ENCODE measurements around the gene KATNB1.
"Not testable (repeated sequence)": the region's sequence is repeated elsewhere in the genome, so short reads cannot be mapped to it uniquely, and the experiment has no call there.

The KATNB1 gene

DNA sequence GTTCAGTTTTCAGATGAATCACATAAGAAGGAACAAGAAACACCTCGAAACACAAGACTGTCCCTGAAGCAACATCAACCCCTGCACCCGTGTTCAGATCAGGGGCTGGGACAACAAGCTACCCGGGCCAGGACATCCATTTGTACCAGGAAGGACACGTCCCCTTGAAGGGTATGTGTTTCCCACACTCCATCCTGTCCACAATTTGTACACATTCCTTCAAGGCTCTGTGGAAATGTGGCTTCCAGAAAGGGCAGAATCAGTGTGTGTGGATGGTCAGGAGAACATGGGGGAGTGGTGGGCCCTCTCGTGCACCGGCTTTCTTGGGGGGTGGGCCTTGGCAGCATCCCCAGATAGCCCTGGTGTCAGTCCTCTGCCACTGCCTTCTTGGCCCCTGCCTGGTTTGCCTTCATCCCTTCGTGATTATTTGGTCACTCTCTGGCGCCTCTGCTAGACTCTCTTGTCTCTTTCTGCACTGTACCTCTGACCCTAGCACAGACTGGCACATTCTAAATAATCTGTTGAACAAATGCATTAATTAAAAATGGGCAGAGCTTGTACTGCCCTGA is 56.4 kb downstream of the KATNB1 start:
- DNase-seq (ENCODE audit: low spot score) = no peak

DNA sequence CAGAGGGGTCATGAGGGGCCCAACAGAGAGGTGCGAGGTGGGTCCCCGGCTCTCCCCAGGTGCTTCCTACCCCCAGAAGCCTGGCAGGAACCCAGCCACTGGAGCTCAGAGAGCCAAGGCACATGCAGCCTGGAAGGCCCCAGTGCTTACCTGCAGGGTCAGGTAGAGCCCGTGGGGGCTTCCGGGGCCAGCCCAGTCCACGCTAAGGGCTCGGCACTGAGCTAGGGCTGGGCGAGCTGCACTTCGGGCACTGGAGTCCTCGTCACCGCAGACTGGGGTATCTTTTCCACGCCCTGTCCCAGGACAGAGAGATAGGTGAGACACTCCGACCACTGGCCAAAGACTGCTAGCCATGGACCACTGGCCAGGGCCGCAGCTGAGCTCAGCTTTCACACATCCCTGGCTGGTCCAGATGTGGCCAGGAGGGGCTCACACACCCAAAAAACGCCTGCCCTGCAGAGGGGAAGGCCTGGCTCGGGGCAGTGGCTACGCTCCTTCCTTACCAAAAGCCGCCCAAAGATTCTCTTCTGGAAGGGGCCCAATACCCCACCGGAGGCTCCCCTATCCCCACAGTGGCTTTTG is 59.4 kb downstream of the KATNB1 start:
- DNase-seq (ENCODE audit: low spot score) = no peak

DNA sequence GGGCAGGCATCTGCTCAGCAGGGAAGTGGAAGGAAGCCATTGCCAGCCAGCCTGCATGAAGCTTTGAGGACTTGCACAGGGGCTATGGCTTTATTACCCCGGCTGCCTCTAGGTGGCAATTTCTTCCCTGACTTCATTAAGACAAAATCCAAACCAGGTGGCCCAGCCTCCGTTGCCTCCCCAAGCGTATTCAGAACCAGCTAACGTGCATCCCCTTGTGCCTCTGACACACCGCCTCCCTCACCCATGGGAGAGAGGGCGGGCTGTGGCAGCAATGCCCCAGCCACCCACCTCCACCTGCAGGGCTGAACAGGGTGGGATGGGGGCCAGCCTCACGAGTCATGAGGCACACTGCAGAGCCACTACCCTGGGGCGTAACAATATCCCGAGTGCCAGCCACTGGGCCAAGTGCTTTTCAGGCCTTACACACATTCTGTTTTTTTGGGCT is 59.9 kb downstream of the KATNB1 start:
- peak; percentile 91 for DNase-seq (ENCODE audit: low spot score)

DNA sequence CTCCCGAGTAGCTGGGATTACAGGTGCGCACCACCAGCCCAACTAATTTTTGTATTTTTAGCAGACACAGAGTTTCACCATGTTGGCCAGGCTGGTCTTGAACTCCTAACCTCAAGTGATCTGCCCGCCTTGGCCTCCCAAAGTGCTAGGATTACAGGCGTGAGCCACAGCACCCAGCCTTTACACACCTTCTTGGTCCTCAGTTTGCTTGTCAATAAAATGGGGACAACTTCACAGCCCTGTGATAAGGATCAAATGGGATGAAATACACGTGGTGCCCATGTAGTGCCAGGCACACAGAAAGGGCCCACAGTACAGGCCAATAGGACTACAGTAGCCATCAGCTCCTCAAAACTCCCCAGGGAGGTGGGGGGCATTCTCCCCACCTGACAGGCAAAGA is 60.4 kb downstream of the KATNB1 start:
- DNase-seq (ENCODE audit: low spot score) = not testable (repeated sequence)

DNA sequence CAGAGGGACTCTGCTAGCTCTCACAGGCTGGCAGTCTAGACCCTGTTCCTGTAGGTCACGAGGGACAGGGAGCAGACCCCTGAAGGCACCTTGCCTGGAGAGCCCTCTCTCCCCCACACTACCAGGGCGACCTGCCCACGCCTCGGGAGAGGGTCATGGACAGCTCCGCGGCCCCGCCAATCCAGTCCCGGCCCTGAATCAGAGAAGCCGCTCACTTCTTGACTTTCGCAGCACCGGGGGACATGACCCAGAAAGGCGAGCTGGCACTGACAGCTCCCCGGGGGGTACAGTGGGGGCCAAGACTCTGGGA is 61.6 kb downstream of the KATNB1 start:
- DNase-seq (ENCODE audit: low spot score) = no peak

DNA sequence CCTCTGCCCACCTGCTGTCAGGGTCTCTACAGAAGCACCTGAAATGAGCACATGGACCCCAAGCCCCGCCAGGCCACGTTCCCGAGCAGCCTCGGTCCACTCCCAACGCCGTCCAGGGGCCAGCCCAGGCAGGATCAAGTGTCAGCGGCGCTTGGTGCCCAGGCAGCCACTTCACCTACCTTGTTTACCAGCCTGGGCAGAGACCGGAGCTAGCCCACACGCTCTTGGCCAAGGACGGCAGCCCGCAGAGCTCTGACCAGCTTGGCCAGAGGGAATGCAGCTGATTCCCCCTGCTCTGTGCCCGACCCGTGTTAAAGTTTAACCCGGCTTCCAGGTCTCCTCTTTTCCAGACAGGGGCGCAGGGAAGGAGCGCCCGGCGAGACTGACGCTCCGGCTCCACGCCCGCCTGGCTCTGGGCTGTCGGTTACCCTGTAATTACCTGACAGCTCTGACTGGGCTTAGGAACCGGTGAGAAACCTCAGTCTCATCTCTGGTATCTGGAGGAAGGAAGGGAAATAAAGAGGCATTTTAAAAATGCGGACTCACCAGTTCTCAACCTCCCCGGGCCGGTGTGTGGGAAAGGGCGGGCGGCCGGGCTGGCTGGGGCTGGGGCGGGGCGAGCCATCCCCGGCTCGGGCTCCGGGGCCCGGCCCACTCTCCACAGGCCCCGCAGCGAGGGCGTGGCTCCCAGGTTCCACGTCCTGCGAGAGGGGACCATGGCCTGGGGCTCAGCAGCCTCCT is 62.1 kb downstream of the KATNB1 start:
- peak; percentile 93 for DNase-seq (ENCODE audit: low spot score)

DNA sequence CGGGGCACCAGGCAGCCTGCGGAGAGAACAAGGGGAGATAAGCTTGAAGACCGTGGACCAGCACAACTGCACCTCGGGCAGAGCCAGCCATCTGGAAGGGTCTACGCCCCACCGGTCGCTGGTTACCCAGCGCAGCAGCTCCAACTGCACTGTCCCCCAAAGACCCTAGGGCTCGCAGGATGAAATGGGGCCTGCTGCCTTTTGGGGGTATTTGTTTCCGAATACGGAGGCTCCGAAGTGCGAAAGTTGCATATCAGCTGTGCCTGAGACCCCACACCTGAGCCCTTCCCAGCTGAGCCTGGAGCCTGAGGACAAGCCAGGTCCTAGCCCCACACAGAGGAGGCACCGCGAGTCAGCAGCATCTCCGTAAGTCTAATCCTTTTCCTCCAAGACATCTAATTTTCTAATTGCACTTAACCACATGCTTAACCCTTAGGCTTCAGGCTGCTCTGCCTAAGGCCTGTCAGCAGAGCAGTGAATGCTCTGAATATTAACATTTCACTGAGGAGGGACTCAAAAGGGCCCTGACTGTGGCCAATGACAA is 62.8 kb downstream of the KATNB1 start:
- DNase-seq (ENCODE audit: low spot score) = no peak

DNA sequence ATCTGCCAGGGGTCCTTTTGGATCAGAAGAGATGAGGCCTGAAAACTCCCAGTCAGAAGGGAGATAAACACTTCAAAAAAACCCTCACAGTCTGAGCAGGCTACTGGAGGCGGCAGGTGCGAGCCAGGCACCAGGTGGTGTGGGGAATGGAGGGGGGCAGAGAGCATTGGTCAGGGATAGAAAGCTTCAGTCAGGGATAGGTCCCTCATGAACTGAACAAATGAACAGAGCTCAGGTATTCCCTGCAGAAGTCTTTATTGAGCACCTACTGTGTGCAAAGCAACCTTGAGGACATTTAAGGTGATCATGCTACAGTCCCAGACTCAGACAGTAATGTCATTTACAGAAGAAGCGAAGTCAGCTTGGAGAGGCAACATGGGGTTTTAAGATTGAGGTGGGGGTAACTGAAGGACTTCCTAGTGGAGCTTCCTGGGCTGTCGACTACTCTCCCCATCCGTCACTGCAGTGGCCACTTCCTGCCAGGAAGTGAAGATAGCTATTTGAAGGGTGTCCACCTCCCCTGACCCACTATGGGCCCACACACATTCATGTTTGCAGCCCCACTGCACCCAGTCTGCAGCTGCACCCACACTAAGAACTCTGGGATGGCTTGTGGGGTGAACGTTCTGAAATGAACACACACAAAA is 63.5 kb downstream of the KATNB1 start:
- DNase-seq (ENCODE audit: low spot score) = peak; percentile 31

DNA sequence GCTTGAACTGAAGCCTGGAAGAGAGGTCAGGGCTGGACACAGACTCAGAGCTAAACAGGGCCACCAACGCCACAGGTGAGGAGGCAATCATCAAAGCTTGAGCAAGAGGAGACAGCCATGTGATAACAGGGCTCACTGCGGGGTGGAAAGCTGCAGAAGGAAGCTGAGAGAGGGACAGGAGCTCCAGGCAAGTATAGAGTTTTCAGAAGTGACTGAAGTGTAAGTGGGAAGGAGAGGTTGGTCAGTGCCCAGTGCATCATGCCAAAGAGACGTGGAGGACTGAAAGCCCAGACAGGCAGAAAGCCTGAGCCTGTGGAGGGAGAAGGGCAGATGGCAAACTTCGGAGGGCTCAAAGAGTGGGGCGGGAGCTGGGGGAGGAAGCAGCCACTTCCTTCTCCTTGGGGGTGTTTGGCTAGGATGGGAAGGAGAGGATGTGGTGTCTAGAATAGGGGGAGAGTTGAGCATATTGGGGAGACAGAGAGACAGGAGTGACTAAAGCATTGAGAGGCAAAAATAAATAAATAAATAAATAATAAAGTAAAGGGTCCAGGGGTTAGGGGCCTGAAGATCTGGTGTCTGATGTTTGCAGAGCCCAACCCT is 64.1 kb downstream of the KATNB1 start:
- peak; percentile 24 for DNase-seq (ENCODE audit: low spot score)

DNA sequence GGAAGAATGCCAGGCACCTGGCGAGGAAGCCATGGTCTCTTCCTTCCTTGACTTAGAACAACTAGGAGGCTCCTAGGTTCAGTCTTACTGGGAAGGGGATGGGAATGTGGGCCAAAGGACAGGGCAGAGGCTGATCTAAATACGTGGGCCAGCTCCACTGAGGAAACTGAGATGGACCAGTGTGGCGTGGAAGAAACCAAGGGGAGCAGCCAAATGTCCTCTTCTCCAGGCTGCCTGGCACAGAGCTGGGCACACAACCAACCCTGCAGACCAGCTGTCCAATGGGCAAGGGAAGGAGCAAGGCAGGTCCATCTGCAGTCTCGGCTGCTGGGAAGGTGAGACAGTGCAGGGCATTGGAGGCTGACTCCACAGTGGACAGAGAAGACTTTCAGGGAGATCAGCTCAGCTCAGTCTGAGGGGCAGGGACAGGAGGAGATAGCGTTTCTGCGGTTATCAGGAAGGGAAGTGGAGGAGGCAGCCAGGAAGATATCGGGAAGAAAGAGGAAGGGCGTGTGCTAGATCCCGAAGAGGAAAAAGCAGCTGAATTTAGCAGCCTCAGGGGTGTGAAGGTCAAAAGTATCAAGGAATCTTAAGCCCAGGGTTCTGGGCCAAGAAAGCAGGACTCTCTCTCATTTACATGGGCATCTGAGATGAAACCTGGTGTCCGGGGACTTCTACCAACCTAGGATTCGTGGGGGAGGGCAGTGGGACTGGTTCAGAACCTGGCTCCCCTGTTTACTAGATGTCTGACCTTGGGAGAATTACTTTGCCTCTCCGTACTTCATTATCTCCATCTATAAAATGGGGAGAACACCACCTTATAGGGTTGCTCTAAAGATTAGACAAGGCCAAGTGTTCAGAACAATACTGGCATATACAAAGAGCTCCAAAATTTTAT is 64.9 kb downstream of the KATNB1 start:
- DNase-seq (ENCODE audit: low spot score) = peak; percentile 28

DNA sequence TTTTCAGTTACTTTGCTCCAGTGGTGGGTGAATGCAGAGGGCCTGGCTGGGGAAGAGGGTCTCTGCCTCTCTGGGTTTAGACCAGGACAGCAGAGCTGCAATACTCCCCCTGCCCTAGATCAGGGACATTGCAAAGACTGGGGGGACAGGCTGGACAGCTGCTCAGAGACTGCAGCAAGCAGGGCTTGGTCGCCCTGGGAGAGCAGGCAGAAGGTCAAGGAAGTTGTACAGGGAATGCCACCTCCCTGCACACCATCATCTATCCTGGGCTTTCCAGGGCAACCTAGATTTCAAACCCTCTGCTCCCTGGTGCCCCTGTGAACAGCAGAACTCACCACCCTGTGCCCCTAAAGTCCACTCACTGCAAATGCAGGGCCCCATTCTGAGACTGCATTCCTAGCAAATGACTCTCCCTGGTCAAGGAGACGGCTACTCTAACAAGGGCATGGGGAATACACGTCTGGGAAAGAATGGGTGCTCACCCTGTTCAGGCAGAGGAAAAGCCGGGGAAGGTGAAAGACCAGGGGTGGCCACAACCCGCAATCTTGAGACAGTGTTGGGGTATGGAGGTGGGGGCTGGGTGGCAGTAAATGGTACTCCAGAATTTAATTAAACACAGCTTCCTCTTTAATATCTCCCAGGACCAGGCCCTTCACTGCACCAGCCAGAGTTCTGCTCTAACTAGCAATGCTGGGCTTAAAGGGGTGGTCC is 65.7 kb downstream of the KATNB1 start:
- peak; percentile 85 for DNase-seq (ENCODE audit: low spot score)

DNA sequence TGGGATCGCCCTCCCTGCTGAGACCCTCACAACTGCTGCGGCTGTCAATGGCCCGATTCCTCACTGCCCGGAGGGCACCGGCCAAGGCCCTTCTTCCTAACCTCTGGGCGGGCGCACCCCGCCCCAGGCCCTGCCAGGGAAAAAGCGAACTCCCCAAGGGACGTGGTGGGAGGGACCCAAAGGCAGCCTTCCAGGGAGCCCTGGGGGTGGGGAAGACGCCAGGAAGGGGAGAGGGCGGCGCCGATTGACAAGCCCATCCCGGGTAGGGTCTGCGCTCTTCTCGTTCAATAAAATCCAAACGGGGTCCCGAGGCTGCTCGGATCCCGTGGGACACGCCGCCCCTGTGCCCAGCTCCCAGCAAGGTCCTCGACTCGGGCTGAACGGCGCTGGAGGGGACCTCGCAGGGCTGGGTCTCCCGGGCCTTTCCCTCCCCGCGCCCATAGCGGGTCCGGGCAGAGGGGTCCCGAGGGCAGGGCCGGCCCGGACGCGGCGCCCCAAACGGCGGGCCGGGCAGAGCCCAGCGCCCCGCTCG is 66.3 kb downstream of the KATNB1 start:
- DNase-seq (ENCODE audit: low spot score) = peak; percentile 68

DNA sequence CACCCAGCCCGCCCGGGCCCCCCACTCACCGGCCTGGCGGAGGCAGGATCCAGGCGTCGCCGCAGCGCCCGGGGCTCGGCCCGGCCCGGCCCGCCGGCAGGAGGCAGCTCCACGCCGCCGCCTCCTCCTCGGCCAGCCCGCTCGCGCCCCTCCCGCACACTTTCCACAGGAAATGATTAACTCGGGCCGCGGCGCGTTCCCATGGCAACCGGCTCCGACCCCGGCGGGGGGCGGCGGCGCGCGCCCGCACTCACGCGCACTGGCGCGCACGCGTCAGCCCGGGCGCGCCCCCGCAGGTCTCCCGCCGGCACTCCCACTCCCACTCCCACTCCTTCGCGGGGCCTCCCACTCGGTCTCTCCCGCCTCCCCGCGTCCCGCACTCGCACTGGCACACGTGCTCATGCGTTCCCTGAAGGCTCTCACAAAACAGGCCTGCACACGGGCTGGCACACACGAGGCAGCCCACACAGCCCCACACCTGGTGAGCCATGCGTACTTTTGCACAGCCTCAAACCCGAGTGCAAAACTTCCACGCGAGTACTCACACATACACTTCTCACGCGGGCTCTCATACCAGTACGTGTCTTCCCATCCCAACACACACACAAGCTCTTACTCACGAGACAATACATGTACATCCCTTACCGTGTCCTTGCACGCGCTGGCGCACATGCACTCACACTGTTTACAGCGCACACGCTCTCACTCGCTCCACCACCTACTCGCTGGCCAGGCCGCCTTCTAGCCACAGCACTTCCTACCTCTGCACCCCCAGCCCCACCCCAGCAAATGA is 67.0 kb downstream of the KATNB1 start, which contains the start of gene KIFC3:
Gene KIFC3 (minus strand): TSS at position 151 of the 793 bp plus-strand sequence. CDS start 4,248 bp downstream, outside the sequence.
- DNase-seq (ENCODE audit: low spot score) = peak; percentile 80

DNA sequence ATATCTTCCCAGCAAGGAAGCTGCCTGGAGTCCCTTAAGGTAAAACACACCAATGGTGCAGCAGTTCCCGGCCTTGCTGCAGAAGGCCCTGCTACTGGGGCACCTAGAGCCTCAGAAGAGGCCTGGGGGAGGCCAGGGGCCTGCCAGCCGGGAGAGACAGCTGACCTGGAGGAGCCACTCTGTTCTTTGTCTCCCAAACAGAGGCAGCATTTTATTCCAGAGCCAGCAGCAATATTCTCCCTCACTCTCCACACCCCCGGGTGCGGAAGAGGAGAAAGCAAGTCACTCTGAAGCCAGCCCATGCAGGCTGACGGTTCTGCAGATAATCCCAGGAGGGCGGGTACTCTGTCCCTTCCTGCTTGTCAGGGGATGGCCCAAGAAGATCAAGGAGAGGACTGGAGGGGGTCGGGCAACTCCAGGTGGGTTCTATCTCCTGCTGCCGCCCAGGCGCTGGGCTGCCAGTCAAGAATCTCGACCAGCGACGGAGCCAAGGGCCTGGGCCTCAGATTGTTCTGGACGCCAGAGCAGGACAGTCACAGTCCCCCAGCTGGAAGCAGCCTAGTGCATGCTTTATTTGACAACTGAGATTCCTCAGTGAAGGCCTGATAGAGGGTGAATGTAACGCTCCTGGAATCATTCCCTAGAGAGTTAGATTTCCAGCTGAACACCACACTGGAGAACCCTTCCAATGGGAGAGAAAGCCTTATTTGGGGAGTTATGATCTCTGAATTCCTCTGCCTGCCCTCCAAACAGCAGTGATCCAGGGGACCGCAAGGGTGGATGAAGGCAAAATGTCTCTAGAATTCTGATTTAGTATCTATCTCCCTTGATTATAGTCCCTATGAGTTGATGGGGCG is 67.8 kb downstream of the KATNB1 start:
- no peak for DNase-seq (ENCODE audit: low spot score)

DNA sequence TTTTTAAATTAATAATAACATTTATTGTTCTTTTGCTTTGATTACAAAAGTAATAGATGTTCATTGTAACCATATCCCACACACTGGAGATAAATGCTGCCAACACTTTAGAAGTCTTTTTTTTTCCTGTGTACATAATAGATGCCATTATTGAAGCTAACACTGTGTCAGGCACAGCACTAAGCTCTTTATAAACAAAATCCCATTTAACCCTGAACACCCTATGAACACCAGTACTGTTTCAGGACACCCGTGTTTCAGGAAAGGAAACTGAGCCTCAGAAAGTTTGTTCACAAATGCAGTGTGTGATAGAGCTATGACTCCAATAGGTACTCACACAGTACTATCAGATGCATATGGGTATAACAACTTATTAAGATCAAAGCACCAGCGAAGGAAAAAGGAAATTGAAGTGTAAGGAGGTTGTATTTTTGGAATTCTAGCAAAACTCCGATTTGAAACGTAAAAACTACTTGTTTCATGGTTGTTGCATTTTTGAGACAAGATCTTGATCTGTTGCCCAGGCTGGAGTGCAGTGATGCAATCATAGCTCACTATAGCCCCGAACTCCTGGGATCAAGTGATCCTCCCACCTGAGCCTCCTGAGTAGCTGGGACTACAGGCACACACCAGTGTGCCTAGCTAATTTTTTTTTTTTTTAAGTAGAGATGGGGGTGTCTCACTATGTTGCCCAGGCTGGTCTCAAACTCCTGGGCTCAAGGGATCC is 68.7 kb downstream of the KATNB1 start:
- DNase-seq (ENCODE audit: low spot score) = no peak

DNA sequence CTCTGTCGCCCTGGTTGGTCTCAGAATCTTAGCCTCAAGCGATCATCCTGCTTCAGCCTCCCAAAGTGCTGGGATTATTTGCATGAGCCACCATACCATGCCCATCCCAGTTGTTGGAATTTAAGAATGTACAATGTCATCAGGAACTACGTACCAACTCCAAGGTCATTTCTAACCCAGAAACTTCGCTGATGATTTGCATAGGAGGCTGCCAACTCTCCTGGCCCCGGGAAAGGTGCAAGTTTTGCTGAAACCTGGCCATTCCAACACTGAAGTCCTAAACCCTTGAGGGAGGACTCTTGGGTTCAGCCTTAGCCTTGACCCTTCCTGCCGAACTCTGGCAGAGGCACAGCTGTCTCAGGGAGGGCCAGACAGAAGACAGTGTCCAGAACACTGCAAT is 69.6 kb downstream of the KATNB1 start:
- DNase-seq (ENCODE audit: low spot score) = no peak

Measured in kidney tubule cell (primary cell).